DND-41 (cell line): Measurements from ENCODE around the gene FAM240B.

Experiments
- CTCF ChIP-seq: IDR thresholded peaks from 2 replicates; pipeline ENCODE4 v1.5.1; 2012; ENCODE audit warnings: borderline replicate concordance, low read length, moderate library complexity, mild to moderate bottlenecking; ENCODE audit not compliant: poor library complexity, severe bottlenecking; ENCODE audit errors: extremely low read depth
- EZH2 ChIP-seq: IDR thresholded peaks from 3 replicates; pipeline ENCODE4 v1.6.1; 2012; ENCODE audit warnings: borderline replicate concordance, low read depth, mild to moderate bottlenecking, moderate library complexity, low read length, inconsistent platforms; ENCODE audit not compliant: severe bottlenecking

- TF ChIP-seq CTCF, result no peak
- TF ChIP-seq EZH2, result no peak
These were observed 13.6 kb upstream of the FAM240B start for GRCh38 chr9:38733503-38733902.
